B cell (primary cell): ENCODE results near the gene NAXD.

Experiments
- CTCF ChIP-seq: fragments of 200-600 bp; IDR thresholded peaks from one replicate; pipeline ENCODE4 v1.8.0; 2022; ENCODE audit warnings: antibody characterized with exemption, mild to moderate bottlenecking
- EZH2 ChIP-seq: IDR thresholded peaks from 2 replicates; pipeline ENCODE4 v1.6.1; 2012; ENCODE audit warnings: borderline replicate concordance, low read depth, mild to moderate bottlenecking, moderate library complexity, low read length; ENCODE audit not compliant: insufficient read depth, poor library complexity, severe bottlenecking

GRCh38 chr13:110630566-110631119 is 15.3 kb downstream of the NAXD start:
- TF ChIP-seq CTCF = no peak
- no peak for TF ChIP-seq EZH2
